PFSK-1 (cell line): ENCODE measurements around the gene USP44.

Experiments used
- POLR2AphosphoS5 ChIP-seq: IDR thresholded peaks from 2 replicates; pipeline ENCODE4 v1.6.1; 2012; ENCODE audit warnings: low read depth, mild to moderate bottlenecking, control low read depth, low read length, moderate library complexity
- REST ChIP-seq, 2 experiments: IDR thresholded peaks; 2 replicates each; pipeline versions ENCODE4 v1.6.1 to v1.8.0; 2011 to 2012; ENCODE audit warnings: low read depth in 2 of 2, low read length in 2 of 2, control low read depth in 1 of 2, inconsistent platforms in 1 of 2, mild to moderate bottlenecking in 1 of 2, moderate library complexity in 1 of 2; ENCODE audit not compliant: insufficient read depth in 1 of 2
- TAF1 ChIP-seq: IDR thresholded peaks from 2 replicates; pipeline ENCODE4 v1.6.1; 2012; ENCODE audit warnings: low read length, control low read depth, borderline replicate concordance; ENCODE audit not compliant: insufficient read depth

- TF ChIP-seq POLR2AphosphoS5 (no peak), TAF1 (no peak), REST (IDR thresholded peaks at IDR 0.05; ENCODE audit: insufficient read depth in 1 of 2, low read depth in 2 of 2, low read length in 2 of 2) (no peak)
Measured at GRCh38 chr12:95548539-95549391, 2.5 kb downstream of the USP44 start.
